ENCODE results near the gene C1orf21.

GRCh38 chr1:184620469-184620868, 233.6 kb downstream of the C1orf21 start:
- TF ChIP-seq, protein P1, sequence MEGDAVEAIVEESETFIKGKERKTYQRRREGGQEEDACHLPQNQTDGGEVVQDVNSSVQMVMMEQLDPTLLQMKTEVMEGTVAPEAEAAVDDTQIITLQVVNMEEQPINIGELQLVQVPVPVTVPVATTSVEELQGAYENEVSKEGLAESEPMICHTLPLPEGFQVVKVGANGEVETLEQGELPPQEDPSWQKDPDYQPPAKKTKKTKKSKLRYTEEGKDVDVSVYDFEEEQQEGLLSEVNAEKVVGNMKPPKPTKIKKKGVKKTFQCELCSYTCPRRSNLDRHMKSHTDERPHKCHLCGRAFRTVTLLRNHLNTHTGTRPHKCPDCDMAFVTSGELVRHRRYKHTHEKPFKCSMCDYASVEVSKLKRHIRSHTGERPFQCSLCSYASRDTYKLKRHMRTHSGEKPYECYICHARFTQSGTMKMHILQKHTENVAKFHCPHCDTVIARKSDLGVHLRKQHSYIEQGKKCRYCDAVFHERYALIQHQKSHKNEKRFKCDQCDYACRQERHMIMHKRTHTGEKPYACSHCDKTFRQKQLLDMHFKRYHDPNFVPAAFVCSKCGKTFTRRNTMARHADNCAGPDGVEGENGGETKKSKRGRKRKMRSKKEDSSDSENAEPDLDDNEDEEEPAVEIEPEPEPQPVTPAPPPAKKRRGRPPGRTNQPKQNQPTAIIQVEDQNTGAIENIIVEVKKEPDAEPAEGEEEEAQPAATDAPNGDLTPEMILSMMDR (IDR thresholded peaks at IDR 0.05): no peak
- no peak for TF ChIP-seq EZH2 (IDR thresholded peaks at IDR 0.05; ENCODE audit: borderline replicate concordance, insufficient read depth, low read depth, low read length, poor library complexity, severe bottlenecking)
